CD8-positive, alpha-beta memory T cell (primary cell): Measurements from ENCODE around the gene E2F6. TPM values are rescaled to one million over a fixed set of nuclear protein-coding genes. Genes with fewer than 3 reads are reported as not detected.

Source experiments
- CTCF ChIA-PET: fragments of 350-600 bp; sonication (Branson Sonifier 250); formaldehyde crosslinking; loops from one replicate; lab custom pipeline; 2021; ENCODE audit warnings: antibody characterized with exemption; lab: Charles Lee
- POLR2A ChIA-PET: fragments of 350-600 bp; sonication (Branson Sonifier 250); formaldehyde crosslinking; loops from one replicate; lab custom pipeline; 2021; ENCODE audit warnings: antibody characterized with exemption; lab: Charles Lee
- DNase-seq, 5 donors: peaks; one replicate each; pipeline versions ENCODE4 v3.0.0 to v3.0.0-alpha.2; 2020 to 2022; ENCODE audit warnings: mixed read lengths in 1 of 5
- H3K27ac ChIP-seq: one replicate; pipeline ENCODE4 v1.7.0; 2013; ENCODE audit warnings: low read depth, mild to moderate bottlenecking, low read length, moderate library complexity
- H3K27me3 ChIP-seq: 2 replicates; pipeline ENCODE4 v1.7.0; 2013; ENCODE audit warnings: low read length, mild to moderate bottlenecking; ENCODE audit not compliant: insufficient read depth, poor library complexity, severe bottlenecking
- H3K36me3 ChIP-seq: 2 replicates; pipeline ENCODE4 v1.7.0; 2013; ENCODE audit warnings: mild to moderate bottlenecking, low read length, moderate library complexity; ENCODE audit not compliant: insufficient read depth
- H3K4me1 ChIP-seq: 2 replicates; pipeline ENCODE4 v1.7.0; 2013; ENCODE audit warnings: mild to moderate bottlenecking, low read length, moderate library complexity; ENCODE audit not compliant: insufficient read depth
- H3K4me3 ChIP-seq: 2 replicates; pipeline ENCODE4 v1.7.0; 2013; ENCODE audit warnings: mild to moderate bottlenecking, low read length
- H3K9me3 ChIP-seq: 2 replicates; pipeline ENCODE4 v1.7.0; 2013; ENCODE audit warnings: mild to moderate bottlenecking, low read length
- H3K27ac Mint-ChIP-seq, 8 donors: one replicate each; pipeline ENCODE4 v1.8.0; 2020 to 2021; ENCODE audit warnings: mixed read lengths in 8 of 8, mild to moderate bottlenecking in 6 of 8, inconsistent platforms in 3 of 8, moderate library complexity in 3 of 8
- H3K27me3 Mint-ChIP-seq, 2 donors: one replicate each; pipeline ENCODE4 v1.8.0; 2020 to 2021; ENCODE audit warnings: mixed read lengths in 2 of 2, mild to moderate bottlenecking in 1 of 2, moderate library complexity in 1 of 2
- H3K36me3 Mint-ChIP-seq, 3 donors: one replicate each; pipeline ENCODE4 v1.8.0; 2020 to 2021; ENCODE audit warnings: mixed read lengths in 3 of 3, inconsistent platforms in 1 of 3, mild to moderate bottlenecking in 1 of 3
- H3K4me1 Mint-ChIP-seq, 3 donors: one replicate each; pipeline ENCODE4 v1.8.0; 2020 to 2021; ENCODE audit warnings: mixed read lengths in 3 of 3, inconsistent platforms in 1 of 3, mild to moderate bottlenecking in 1 of 3
- H3K4me3 Mint-ChIP-seq, 7 donors: one replicate each; pipeline ENCODE4 v1.8.0; 2020 to 2021; ENCODE audit warnings: mixed read lengths in 7 of 7, mild to moderate bottlenecking in 6 of 7, moderate library complexity in 4 of 7, inconsistent platforms in 2 of 7
- H3K9me3 Mint-ChIP-seq, 5 donors: one replicate each; pipeline ENCODE4 v1.8.0; 2020 to 2022; ENCODE audit warnings: mixed read lengths in 5 of 5, mild to moderate bottlenecking in 3 of 5, moderate library complexity in 2 of 5, inconsistent platforms in 1 of 5
- polyA plus RNA-seq: library from polyadenylated mRNA; unstranded; fragments of 300-500 nt; fragmentation: Illumina TruSeq; gene quantifications from one replicate; pipeline ENCODE4 v1.2.3, GENCODE V29; 2021
- total RNA-seq, 2 experiments: library from RNA; stranded (reverse); gene quantifications; one replicate each; pipeline ENCODE4 v1.2.3, GENCODE V29; 2021

E2F6 gene
- total and polyA plus RNA-seq, 3 experiments from 2014 or later, result 4.5 to 14.7 (median 13.9) TPM

GRCh38 chr2:11450791-11451190, 15.2 kb downstream of the E2F6 start:
- H3K27ac Mint-ChIP-seq, result peak overlapping the region in 1 of 8 donors; percentile 66
- no peak overlapping the region for H3K4me3 Mint-ChIP-seq

GRCh38 chr2:11446733-11447248, 19.2 kb downstream of the E2F6 start:
- Histone ChIP-seq H3K27ac (no peak overlapping the region), H3K9me3 (no peaks in the 10 kb centered on the region), H3K36me3 (peaks cover 4% of the 10 kb centered on the region), H3K27me3 (no peaks in the 10 kb centered on the region), H3K4me3 (no peak overlapping the region), H3K4me1 (no peaks in the 10 kb centered on the region)
- CTCF ChIA-PET, result interaction anchor here (0.7 to 5.0 kb wide), 8 partner anchors 11 to 315 kb away, joined by 3 to 47 read pairs (median 4); partner anchors contain the start of gene E2F6
- POLR2A ChIA-PET, result no interaction called here
- Mint-ChIP-seq H3K27me3 (no peaks in the 10 kb centered on the region), H3K27ac (peak overlapping the region in 1 of 8 donors; percentile 38), H3K4me3 (no peak overlapping the region), H3K36me3 (peaks cover 13 to 70% (median 28%) of the 10 kb centered on the region in 3 donors), H3K4me1 (no peaks in the 10 kb centered on the region), H3K9me3 (peaks cover 0 to 4% (median 0%) of the 10 kb centered on the region in 5 donors)
- DNase-seq, result peak; percentile 8 to 59 (median 42)

More at GRCh38 chr2:11450791-11451190, 15.2 kb downstream of the E2F6 start:
- no peaks in the 10 kb centered on the region for H3K27me3 ChIP-seq
- Mint-ChIP-seq H3K27me3 (peaks cover 0 to 1% of the 10 kb centered on the region in 2 donors), H3K4me1 (peaks cover 3 to 4% (median 3%) of the 10 kb centered on the region in 3 donors), H3K9me3 (no peaks in the 10 kb centered on the region), H3K36me3 (peaks cover 0 to 73% (median 16%) of the 10 kb centered on the region in 3 donors)
- H3K36me3 ChIP-seq, result peaks cover 13% of the 10 kb centered on the region
- ChIA-PET POLR2A (no interaction called here), CTCF (interaction anchor here (1.7 to 5.0 kb wide), 2 partner anchors 27 to 319 kb away, joined by 4 to 47 read pairs; a partner anchor contains a TSS)
- H3K27ac ChIP-seq, result no peak overlapping the region
- DNase-seq, result no peak
- no peaks in the 10 kb centered on the region for H3K4me1 ChIP-seq
- H3K4me3 ChIP-seq, result no peak overlapping the region
- no peaks in the 10 kb centered on the region for H3K9me3 ChIP-seq

- ChIA-PET CTCF (interaction anchor here (1.1 to 1.2 kb wide), 2 partner anchors 312 to 313 kb away, joined by 3 read pairs; a partner anchor contains a TSS), POLR2A (no interaction called here)
- Mint-ChIP-seq H3K4me1 (no peaks in the 10 kb centered on the region), H3K36me3 (peaks cover 17 to 59% (median 30%) of the 10 kb centered on the region in 3 donors), H3K27me3 (no peaks in the 10 kb centered on the region), H3K27ac (no peak overlapping the region), H3K9me3 (peaks cover 0 to 6% (median 0%) of the 10 kb centered on the region in 5 donors), H3K4me3 (no peak overlapping the region)
- no peak overlapping the region for H3K27ac ChIP-seq
- no peaks in the 10 kb centered on the region for H3K4me1 ChIP-seq
- no peaks in the 10 kb centered on the region for H3K9me3 ChIP-seq
- no peak for DNase-seq
- peaks cover 4% of the 10 kb centered on the region for H3K36me3 ChIP-seq
- H3K27me3 ChIP-seq, result no peaks in the 10 kb centered on the region
- H3K4me3 ChIP-seq, result no peak overlapping the region
Measured at GRCh38 chr2:11444737-11445136, 21.2 kb downstream of the E2F6 start.

- Mint-ChIP-seq H3K4me3 (no peak overlapping the region), H3K27me3 (no peaks in the 10 kb centered on the region), H3K27ac (peak overlapping the region in 1 of 8 donors; percentile 21), H3K36me3 (peaks cover 17 to 23% (median 19%) of the 10 kb centered on the region in 3 donors), H3K4me1 (no peaks in the 10 kb centered on the region), H3K9me3 (peaks cover 0 to 6% (median 0%) of the 10 kb centered on the region in 5 donors)
- no peak overlapping the region for H3K4me3 ChIP-seq
- POLR2A ChIA-PET, result no interaction called here
- no peak for DNase-seq
- H3K9me3 ChIP-seq, result no peaks in the 10 kb centered on the region
- H3K27ac ChIP-seq, result no peak overlapping the region
- H3K4me1 ChIP-seq, result no peaks in the 10 kb centered on the region
- H3K27me3 ChIP-seq, result no peaks in the 10 kb centered on the region
- no peaks in the 10 kb centered on the region for H3K36me3 ChIP-seq
- CTCF ChIA-PET, result no interaction called here
Measured at GRCh38 chr2:11438555-11439080, 27.3 kb downstream of the E2F6 start.

GRCh38 chr2:11437602-11438001, 28.4 kb downstream of the E2F6 start:
- H3K27me3 Mint-ChIP-seq, result no peaks in the 10 kb centered on the region
- Histone ChIP-seq H3K27ac (no peak overlapping the region), H3K27me3 (no peaks in the 10 kb centered on the region), H3K4me3 (no peak overlapping the region), H3K9me3 (no peaks in the 10 kb centered on the region), H3K4me1 (no peaks in the 10 kb centered on the region), H3K36me3 (no peaks in the 10 kb centered on the region)
- peaks cover 0 to 6% (median 0%) of the 10 kb centered on the region in 5 donors for H3K9me3 Mint-ChIP-seq
- no peak overlapping the region for H3K27ac Mint-ChIP-seq
- no peak overlapping the region for H3K4me3 Mint-ChIP-seq
- POLR2A ChIA-PET, result no interaction called here
- H3K36me3 Mint-ChIP-seq, result peaks cover 9 to 16% (median 14%) of the 10 kb centered on the region in 3 donors
- no peaks in the 10 kb centered on the region for H3K4me1 Mint-ChIP-seq
- CTCF ChIA-PET, result no interaction called here
- DNase-seq, result no peak

GRCh38 chr2:11435036-11435435, 30.9 kb downstream of the E2F6 start:
- Mint-ChIP-seq H3K36me3 (peaks cover 0 to 7% (median 6%) of the 10 kb centered on the region in 3 donors), H3K27ac (no peak overlapping the region), H3K9me3 (no peaks in the 10 kb centered on the region), H3K4me3 (no peak overlapping the region), H3K4me1 (no peaks in the 10 kb centered on the region), H3K27me3 (no peaks in the 10 kb centered on the region)
- POLR2A ChIA-PET, result no interaction called here
- CTCF ChIA-PET, result no interaction called here
- Histone ChIP-seq H3K27me3 (no peaks in the 10 kb centered on the region), H3K36me3 (no peaks in the 10 kb centered on the region), H3K4me1 (no peaks in the 10 kb centered on the region), H3K27ac (no peak overlapping the region), H3K9me3 (no peaks in the 10 kb centered on the region), H3K4me3 (no peak overlapping the region)
- DNase-seq, result no peak

- no peaks in the 10 kb centered on the region for H3K36me3 ChIP-seq
- no peaks in the 10 kb centered on the region for H3K4me1 Mint-ChIP-seq
- H3K36me3 Mint-ChIP-seq, result peaks cover 0 to 6% (median 6%) of the 10 kb centered on the region in 3 donors
- H3K27me3 ChIP-seq, result no peaks in the 10 kb centered on the region
- ChIA-PET POLR2A (no interaction called here), CTCF (no interaction called here)
- no peaks in the 10 kb centered on the region for H3K27me3 Mint-ChIP-seq
- H3K4me3 ChIP-seq, result no peak overlapping the region
- no peak for DNase-seq
- no peaks in the 10 kb centered on the region for H3K4me1 ChIP-seq
- no peak overlapping the region for H3K27ac Mint-ChIP-seq
- no peak overlapping the region for H3K4me3 Mint-ChIP-seq
- H3K9me3 ChIP-seq, result no peaks in the 10 kb centered on the region
- H3K27ac ChIP-seq, result no peak overlapping the region
- no peaks in the 10 kb centered on the region for H3K9me3 Mint-ChIP-seq
Measured at GRCh38 chr2:11434443-11434842, 31.5 kb downstream of the E2F6 start.

GRCh38 chr2:11433822-11434221, 32.1 kb downstream of the E2F6 start:
- CTCF ChIA-PET, result no interaction called here
- Mint-ChIP-seq H3K27me3 (no peaks in the 10 kb centered on the region), H3K4me3 (no peak overlapping the region)

More at GRCh38 chr2:11433822-11434221, 32.1 kb downstream of the E2F6 start:
- DNase-seq, result no peak
- Histone ChIP-seq H3K27ac (no peak overlapping the region), H3K4me1 (no peaks in the 10 kb centered on the region), H3K9me3 (no peaks in the 10 kb centered on the region), H3K27me3 (no peaks in the 10 kb centered on the region), H3K4me3 (no peak overlapping the region), H3K36me3 (no peaks in the 10 kb centered on the region)
- POLR2A ChIA-PET, result no interaction called here
- peaks cover 0 to 6% (median 6%) of the 10 kb centered on the region in 3 donors for H3K36me3 Mint-ChIP-seq
- no peaks in the 10 kb centered on the region for H3K4me1 Mint-ChIP-seq
- no peak overlapping the region for H3K27ac Mint-ChIP-seq
- H3K9me3 Mint-ChIP-seq, result no peaks in the 10 kb centered on the region
